Neural cell (in vitro differentiated cells): ENCODE data around the gene STK10.

Experiments
- CTCF ChIP-seq: fragments of 450-650 bp; IDR thresholded peaks from 2 replicates; pipeline ENCODE4 v1.5.1; 2014; ENCODE audit warnings: antibody characterized with exemption, mild to moderate bottlenecking, moderate library complexity; ENCODE audit not compliant: poor library complexity, severe bottlenecking
- EP300 ChIP-seq: fragments of 450-650 bp; conservative IDR thresholded peaks from 2 replicates; pipeline ENCODE4 v1.6.1; 2014; ENCODE audit warnings: antibody characterized with exemption, mild to moderate bottlenecking, moderate library complexity; ENCODE audit not compliant: poor library complexity, severe bottlenecking
- EZH2 ChIP-seq: fragments of 200-600, 300-800 bp; shearing (Covaris generic), sonication (generic); IDR thresholded peaks from 2 replicates; pipeline ENCODE4 v1.6.1; 2014; ENCODE audit warnings: antibody characterized with exemption, low read length, borderline replicate concordance, mild to moderate bottlenecking; ENCODE audit not compliant: insufficient read depth, poor library complexity, severe bottlenecking
- TAF1 ChIP-seq: IDR thresholded peaks from 2 replicates; pipeline ENCODE4 v1.6.1; 2012; ENCODE audit warnings: low read depth

- TF ChIP-seq EP300, result no peak
- no peak for TF ChIP-seq CTCF
- TF ChIP-seq TAF1, result no peak
- no peak for TF ChIP-seq EZH2
Measured at GRCh38 chr5:172107571-172107970, 80.5 kb downstream of the STK10 start.
